ENCODE results near the gene FCRL3.
"Not testable (repeated sequence)": the region's sequence is repeated elsewhere in the genome, so short reads cannot be mapped to it uniquely, and the experiment has no call there.

Gene FCRL3, protein sequence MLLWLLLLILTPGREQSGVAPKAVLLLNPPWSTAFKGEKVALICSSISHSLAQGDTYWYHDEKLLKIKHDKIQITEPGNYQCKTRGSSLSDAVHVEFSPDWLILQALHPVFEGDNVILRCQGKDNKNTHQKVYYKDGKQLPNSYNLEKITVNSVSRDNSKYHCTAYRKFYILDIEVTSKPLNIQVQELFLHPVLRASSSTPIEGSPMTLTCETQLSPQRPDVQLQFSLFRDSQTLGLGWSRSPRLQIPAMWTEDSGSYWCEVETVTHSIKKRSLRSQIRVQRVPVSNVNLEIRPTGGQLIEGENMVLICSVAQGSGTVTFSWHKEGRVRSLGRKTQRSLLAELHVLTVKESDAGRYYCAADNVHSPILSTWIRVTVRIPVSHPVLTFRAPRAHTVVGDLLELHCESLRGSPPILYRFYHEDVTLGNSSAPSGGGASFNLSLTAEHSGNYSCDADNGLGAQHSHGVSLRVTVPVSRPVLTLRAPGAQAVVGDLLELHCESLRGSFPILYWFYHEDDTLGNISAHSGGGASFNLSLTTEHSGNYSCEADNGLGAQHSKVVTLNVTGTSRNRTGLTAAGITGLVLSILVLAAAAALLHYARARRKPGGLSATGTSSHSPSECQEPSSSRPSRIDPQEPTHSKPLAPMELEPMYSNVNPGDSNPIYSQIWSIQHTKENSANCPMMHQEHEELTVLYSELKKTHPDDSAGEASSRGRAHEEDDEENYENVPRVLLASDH

DNA sequence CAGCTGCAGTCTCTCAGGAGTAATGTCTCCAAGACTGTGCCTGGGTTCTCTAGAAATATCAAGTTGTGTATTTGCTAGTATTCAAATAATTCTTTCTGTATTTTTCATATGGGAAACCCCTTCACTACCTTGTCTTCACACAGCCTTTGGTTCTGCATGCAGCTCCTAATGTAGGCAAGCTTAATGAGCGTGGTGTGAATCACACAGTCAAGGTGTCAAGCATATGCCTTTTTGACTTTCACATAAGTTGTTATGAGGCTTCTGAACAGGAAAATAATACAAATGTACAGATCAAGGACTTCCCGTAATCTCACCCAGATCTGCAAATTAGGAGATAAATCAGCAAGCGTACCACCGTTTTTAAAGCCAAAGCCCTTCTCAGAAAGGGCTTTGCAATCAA lies at the start of gene FCRL3:
TSS of gene FCRL3 (minus strand) at position 38 of the 400 bp plus-strand sequence. CDS start 280 bp downstream, outside the sequence.
- no peak for DNase-seq (ENCODE audit: low read depth)

GRCh38 chr1:157748262-157748817 lies 47.8 kb upstream of the FCRL3 start:
- DNase-seq (ENCODE audit: low read depth) = no peak

- DNase-seq (ENCODE audit: low read depth) = no peak
Measured at GRCh38 chr1:157739229-157739901, 38.8 kb upstream of the FCRL3 start.

- DNase-seq (ENCODE audit: low read depth) = not testable (repeated sequence)
Measured at GRCh38 chr1:157735991-157736390, 35.4 kb upstream of the FCRL3 start.

DNA sequence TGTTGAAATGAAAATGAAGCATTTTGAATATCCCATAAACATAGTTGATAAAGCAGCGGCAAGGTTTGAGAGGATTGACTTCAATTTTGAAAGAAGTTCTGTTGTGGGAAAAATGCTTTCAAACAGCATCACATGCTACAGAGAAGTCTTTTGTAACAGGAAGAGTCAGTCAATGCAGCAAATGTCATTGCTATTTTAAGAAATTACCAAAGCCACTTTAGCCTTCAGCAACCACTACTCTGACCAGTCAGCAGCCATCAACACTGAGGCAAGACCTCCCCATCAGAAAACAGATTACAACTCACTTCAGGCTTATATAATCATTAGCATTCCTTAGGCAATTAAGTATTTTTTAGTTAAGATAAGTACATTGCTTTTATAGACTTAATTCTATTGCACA lies 33.8 kb upstream of the FCRL3 start:
- DNase-seq (ENCODE audit: low read depth) = no peak

GRCh38 chr1:157732755-157733154 lies 32.2 kb upstream of the FCRL3 start:
- no peak for DNase-seq (ENCODE audit: low read depth)

DNA sequence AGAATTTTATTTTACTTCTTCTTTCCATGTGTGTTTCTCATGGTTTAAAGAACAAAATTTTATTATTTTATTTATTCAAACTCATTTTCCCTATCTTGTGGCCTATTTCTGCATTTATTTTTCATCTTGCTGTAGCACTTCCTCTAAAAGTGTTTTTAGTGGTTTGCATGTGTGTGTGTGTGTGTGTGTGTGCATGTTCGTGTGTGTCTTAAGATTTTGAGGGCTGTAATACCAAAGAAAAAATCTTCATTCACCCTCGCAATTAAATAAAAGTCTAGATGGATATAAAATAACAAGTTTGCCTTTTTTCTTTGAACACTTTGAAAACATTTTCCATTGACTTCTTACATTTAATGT lies 24.6 kb upstream of the FCRL3 start:
- no peak for DNase-seq (ENCODE audit: low read depth)

GRCh38 chr1:157724537-157725220 lies 24.1 kb upstream of the FCRL3 start:
- no peak for DNase-seq (ENCODE audit: low read depth)

DNA sequence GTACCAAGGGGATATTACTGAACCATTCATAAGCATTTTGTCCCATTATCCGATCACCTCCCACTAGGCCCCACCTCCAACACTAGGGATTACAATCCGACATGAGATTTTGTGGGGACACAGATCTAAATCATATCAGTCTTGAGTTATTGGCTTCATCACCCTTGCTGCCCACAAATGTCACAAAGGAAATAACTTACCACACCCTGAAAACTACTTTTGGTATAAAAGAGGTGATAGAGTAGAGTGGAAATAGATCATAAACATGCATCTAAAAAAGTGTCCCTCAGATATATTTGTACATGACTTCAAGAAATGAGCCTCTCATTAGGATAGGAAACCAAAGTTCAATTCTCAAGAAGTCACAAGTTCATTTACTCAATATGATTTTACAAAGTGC lies 22.6 kb upstream of the FCRL3 start:
- DNase-seq (ENCODE audit: low read depth) = no peak

- DNase-seq (ENCODE audit: low read depth) = no peak
Measured at GRCh38 chr1:157721985-157722384, 21.4 kb upstream of the FCRL3 start.

DNA sequence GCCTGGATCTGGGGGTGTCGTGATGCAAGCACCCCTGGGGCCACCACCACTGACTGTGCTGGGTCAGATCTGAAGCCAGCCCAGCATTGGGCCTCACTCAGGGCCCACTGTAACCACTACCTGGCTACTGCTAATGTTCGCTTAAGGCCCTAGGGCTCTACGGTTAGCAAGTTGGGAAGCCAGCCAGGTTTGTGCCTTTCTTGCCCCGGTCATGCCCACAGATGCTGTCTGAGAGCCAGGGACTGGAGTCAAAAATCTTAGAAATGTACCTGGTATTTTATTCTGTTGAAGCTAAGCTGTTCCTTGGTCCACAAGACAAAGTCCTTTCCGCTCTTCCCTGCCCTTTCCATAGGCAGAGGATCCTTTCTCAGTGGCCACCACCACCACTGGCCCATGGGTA lies 15.2 kb upstream of the FCRL3 start:
- no peak for DNase-seq (ENCODE audit: low read depth)

GRCh38 chr1:157711802-157712201 lies 11.2 kb upstream of the FCRL3 start:
- no peak for DNase-seq (ENCODE audit: low read depth)

GRCh38 chr1:157704878-157705277 lies 4.3 kb upstream of the FCRL3 start:
- no peak for DNase-seq (ENCODE audit: low read depth)

- no peak for DNase-seq (ENCODE audit: low read depth)
Measured at GRCh38 chr1:157703981-157704380, 3.4 kb upstream of the FCRL3 start.

GRCh38 chr1:157702308-157702825 lies 1.8 kb upstream of the FCRL3 start:
- DNase-seq (ENCODE audit: low read depth) = no peak

DNA sequence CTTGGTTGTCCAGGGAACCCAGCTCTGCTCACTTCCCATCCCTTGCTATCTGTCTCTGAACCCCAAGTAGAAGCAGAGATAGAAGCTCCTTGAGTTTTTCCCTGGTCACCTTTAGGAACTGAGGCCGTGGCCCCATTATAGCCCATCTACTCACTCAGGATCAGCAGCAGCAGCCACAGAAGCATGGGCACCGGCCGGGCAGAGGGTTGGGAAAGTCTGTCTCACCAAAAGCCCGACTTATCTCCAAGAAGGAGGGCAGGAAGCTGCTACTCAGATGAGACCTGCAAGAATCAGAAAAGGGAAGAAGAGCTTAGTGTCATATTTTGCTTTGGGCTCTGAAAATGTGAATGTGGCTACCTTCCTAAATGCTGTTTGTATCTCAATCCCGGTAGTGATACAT lies 264 bp downstream of the FCRL3 start:
- DNase-seq (ENCODE audit: low read depth) = no peak

GRCh38 chr1:157697781-157698569 lies 2.6 kb downstream of the FCRL3 start:
- no peak for DNase-seq (ENCODE audit: low read depth)

DNA sequence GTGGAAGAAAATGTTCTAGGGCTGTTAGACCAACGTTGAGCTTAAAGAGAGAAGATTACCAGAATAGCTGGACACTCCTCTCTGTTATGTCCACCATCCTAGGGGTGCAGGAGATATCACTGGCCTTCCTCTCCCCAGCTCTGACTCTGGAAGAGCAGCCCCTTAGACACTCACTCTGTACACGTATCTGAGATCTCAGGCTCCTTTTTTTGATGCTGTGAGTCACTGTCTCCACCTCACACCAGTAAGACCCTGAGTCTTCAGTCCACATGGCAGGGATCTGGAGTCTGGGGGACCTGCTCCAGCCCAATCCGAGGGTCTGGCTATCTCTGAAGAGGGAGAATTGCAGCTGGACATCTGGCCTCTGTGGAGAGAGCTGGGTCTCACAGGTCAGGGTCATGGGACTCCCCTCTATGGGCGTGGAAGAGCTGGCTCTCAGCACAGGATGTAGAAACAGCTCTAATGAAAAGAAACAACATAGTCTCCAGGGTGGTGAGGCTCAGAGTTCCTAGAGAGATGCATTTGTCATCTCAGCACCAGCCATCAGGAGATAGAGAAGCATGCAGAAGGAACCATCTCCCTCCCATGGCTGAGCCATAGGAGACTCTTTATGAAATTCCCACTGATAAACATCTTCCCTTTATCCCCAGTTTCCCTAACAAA lies 3.5 kb downstream of the FCRL3 start:
- DNase-seq (ENCODE audit: low read depth) = no peak

- DNase-seq (ENCODE audit: low read depth) = no peak
Measured at GRCh38 chr1:157695417-157695816, 5.2 kb downstream of the FCRL3 start.

DNA sequence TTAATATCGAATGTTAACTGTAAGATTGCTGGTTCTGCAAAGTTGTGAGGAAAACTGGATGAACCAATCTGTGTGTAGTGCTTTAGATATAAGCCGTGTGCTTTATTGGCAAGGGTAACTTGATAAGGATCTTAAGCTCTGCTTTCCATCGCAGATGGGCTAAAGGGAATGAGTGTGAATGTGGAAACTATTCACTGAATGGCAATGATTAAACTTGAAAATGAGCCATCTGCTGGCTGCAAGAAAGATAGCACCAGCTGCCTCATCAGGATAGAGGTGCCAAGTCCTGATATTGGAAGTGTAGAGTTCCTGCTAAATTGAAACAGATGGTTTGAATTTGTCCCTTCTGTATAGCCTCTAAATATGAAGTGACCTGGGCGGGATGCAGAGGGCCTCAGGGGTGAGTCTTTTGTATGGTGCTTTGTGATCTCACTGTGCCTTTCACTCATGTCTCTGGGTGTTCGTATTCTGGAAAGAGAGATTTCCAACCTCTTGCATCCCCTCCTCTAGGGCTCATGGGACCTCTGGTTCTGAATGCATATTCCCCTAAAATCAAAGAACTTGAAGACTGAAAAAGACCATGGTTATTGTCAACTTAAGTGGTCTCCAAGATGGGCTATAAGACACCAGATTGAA lies 9.2 kb downstream of the FCRL3 start:
- DNase-seq (ENCODE audit: low read depth) = no peak
